DND-41 (cell line): ENCODE measurements around the gene INAFM2.

ENCODE experiments used
- ATAC-seq: fragments of 200-7000 bp; cut with Tn5 transposase; 3 replicates; pipeline ENCODE4 v1.9.1; 2021; ENCODE audit warnings: low read depth; ENCODE audit not compliant: insufficient read depth
- DNase-seq: peaks from one replicate; pipeline ENCODE4 v3.0.0-alpha.2; 2020
- H2AFZ ChIP-seq: 2 replicates; pipeline ENCODE4 v1.6.0; 2012; ENCODE audit warnings: low read depth, low read length
- H3K27ac ChIP-seq: 2 replicates; pipeline ENCODE4 v1.5.1; 2012; ENCODE audit warnings: low read length, inconsistent platforms
- H3K27me3 ChIP-seq: fragments of 200-600 bp; sonication (generic); 2 replicates; pipeline ENCODE4 v1.6.0; 2012; ENCODE audit warnings: low read length, mild to moderate bottlenecking, inconsistent platforms; ENCODE audit not compliant: insufficient read depth, poor library complexity
- H3K36me3 ChIP-seq: 2 replicates; pipeline ENCODE4 v1.5.1; 2012; ENCODE audit warnings: low read length, inconsistent platforms; ENCODE audit not compliant: insufficient read depth
- H3K4me1 ChIP-seq: 2 replicates; pipeline ENCODE4 v1.5.1; 2012; ENCODE audit warnings: mild to moderate bottlenecking, low read length; ENCODE audit not compliant: insufficient read depth
- H3K4me2 ChIP-seq: 2 replicates; pipeline ENCODE4 v1.6.0; 2012; ENCODE audit warnings: mild to moderate bottlenecking, moderate library complexity, low read length, inconsistent platforms; ENCODE audit not compliant: insufficient read depth
- H3K4me3 ChIP-seq, 2 experiments: fragments of 200-600 bp in 1 of 2; shearing (Covaris generic) in 1 of 2; 2 replicates each; pipeline ENCODE4 v1.5.1; 2012 to 2016; ENCODE audit warnings: inconsistent platforms in 2 of 2, low read length in 2 of 2, mild to moderate bottlenecking in 2 of 2, low read depth in 1 of 2, moderate library complexity in 1 of 2
- H3K79me2 ChIP-seq: 2 replicates; pipeline ENCODE4 v1.6.0; 2012; ENCODE audit warnings: low read length, inconsistent platforms; ENCODE audit not compliant: insufficient read depth
- H3K9ac ChIP-seq: 2 replicates; pipeline ENCODE4 v1.6.0; 2012; ENCODE audit warnings: low read depth, mild to moderate bottlenecking, inconsistent platforms, low read length, moderate library complexity
- H3K9me3 ChIP-seq: 2 replicates; pipeline ENCODE4 v1.5.1; 2012; ENCODE audit warnings: low read length, moderate library complexity, mild to moderate bottlenecking, inconsistent platforms; ENCODE audit not compliant: insufficient read depth, severe bottlenecking
- H4K20me1 ChIP-seq: 2 replicates; pipeline ENCODE4 v1.6.0; 2012; ENCODE audit warnings: low read length; ENCODE audit not compliant: insufficient read depth
- EZH2 ChIP-seq: IDR thresholded peaks from 3 replicates; pipeline ENCODE4 v1.6.1; 2012; ENCODE audit warnings: borderline replicate concordance, low read depth, mild to moderate bottlenecking, moderate library complexity, low read length, inconsistent platforms; ENCODE audit not compliant: severe bottlenecking
- TF ChIP-seq, protein P1 (sequence below): IDR thresholded peaks from 2 replicates; pipeline ENCODE4 v1.5.1; 2012; ENCODE audit warnings: borderline replicate concordance, low read length, moderate library complexity, mild to moderate bottlenecking; ENCODE audit not compliant: poor library complexity, severe bottlenecking; ENCODE audit errors: extremely low read depth

Gene INAFM2

DNA sequence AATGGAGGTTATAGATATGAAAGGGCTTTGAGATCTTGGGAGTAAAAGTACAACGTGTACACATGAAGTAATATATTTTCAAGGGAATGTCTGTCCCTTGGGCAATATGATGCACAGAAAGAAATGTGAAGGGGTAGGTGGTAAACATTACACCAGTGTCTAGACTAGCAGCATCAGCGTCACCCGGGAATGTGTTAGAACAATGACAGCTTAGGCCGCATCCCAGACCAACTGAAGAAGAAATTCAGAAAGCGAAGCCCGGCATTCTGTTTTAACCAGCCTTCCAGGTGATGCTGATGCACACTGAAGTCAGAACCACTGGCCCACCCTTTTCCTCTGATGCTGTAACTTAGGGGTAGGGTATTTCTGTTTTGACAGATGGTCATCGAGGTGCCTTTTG, 6.3 kb downstream of the INAFM2 start:
- H3K4me2 ChIP-seq = no peak overlapping the region
- no peaks in the 10 kb centered on the region for H4K20me1 ChIP-seq
- ATAC-seq = no peak
- no peak overlapping the region for H3K9ac ChIP-seq
- DNase-seq = no peak
- H3K36me3 ChIP-seq = peaks cover 5% of the 10 kb centered on the region; the same call in 1 of the 2 replicates
- no peak overlapping the region for H3K4me3 ChIP-seq
- H2AFZ ChIP-seq = no peak overlapping the region
- H3K27ac ChIP-seq = no peak overlapping the region
- H3K4me1 ChIP-seq = peaks cover 25% of the 10 kb centered on the region
- no peaks in the 10 kb centered on the region for H3K9me3 ChIP-seq
- TF ChIP-seq, protein P1, sequence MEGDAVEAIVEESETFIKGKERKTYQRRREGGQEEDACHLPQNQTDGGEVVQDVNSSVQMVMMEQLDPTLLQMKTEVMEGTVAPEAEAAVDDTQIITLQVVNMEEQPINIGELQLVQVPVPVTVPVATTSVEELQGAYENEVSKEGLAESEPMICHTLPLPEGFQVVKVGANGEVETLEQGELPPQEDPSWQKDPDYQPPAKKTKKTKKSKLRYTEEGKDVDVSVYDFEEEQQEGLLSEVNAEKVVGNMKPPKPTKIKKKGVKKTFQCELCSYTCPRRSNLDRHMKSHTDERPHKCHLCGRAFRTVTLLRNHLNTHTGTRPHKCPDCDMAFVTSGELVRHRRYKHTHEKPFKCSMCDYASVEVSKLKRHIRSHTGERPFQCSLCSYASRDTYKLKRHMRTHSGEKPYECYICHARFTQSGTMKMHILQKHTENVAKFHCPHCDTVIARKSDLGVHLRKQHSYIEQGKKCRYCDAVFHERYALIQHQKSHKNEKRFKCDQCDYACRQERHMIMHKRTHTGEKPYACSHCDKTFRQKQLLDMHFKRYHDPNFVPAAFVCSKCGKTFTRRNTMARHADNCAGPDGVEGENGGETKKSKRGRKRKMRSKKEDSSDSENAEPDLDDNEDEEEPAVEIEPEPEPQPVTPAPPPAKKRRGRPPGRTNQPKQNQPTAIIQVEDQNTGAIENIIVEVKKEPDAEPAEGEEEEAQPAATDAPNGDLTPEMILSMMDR = no peak
- TF ChIP-seq EZH2 = no peak
- no peaks in the 10 kb centered on the region for H3K79me2 ChIP-seq
- no peaks in the 10 kb centered on the region for H3K27me3 ChIP-seq

GRCh38 chr15:40330368-40330836, 6.9 kb downstream of the INAFM2 start:
- Histone ChIP-seq H3K4me3 (no peak overlapping the region), H3K9me3 (no peaks in the 10 kb centered on the region), H3K27me3 (no peaks in the 10 kb centered on the region), H3K27ac (no peak overlapping the region), H2AFZ (no peak overlapping the region), H3K9ac (no peak overlapping the region), H3K79me2 (no peaks in the 10 kb centered on the region), H3K4me2 (no peak overlapping the region), H3K36me3 (peaks cover 5% of the 10 kb centered on the region; the same call in 1 of the 2 replicates), H3K4me1 (peaks cover 24% of the 10 kb centered on the region), H4K20me1 (no peaks in the 10 kb centered on the region)
- TF ChIP-seq, protein P1 = no peak
- TF ChIP-seq EZH2 = no peak
- no peak for DNase-seq
- ATAC-seq = no peak

DNA sequence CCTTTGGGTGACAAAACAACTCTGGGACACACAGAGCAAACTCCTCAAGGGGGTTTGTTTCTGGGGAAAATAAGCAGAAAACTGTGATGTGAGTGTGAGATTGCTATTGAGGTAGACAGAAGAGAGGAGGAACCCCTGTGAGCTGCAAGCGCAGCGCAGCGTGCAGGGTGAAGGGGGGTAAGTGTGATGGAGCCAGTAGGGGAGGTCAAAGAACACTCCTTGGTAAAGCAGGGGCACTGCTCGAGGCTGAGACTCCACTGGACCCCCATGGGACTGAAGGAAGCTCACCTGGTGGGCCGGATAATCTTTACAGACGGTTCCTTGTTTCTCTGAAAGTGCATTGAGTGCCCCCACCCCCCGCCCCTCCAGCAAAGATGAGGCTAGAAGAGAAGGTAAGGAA, 7.5 kb downstream of the INAFM2 start:
- Histone ChIP-seq H3K4me3 (no peak overlapping the region), H3K4me2 (no peak overlapping the region), H3K27ac (no peak overlapping the region), H3K4me1 (peaks cover 21% of the 10 kb centered on the region), H3K9me3 (no peaks in the 10 kb centered on the region), H4K20me1 (no peaks in the 10 kb centered on the region), H3K36me3 (peaks cover 5% of the 10 kb centered on the region; the same call in 1 of the 2 replicates), H3K9ac (no peak overlapping the region), H2AFZ (no peak overlapping the region), H3K79me2 (no peaks in the 10 kb centered on the region), H3K27me3 (no peaks in the 10 kb centered on the region)
- DNase-seq = no peak
- no peak for TF ChIP-seq EZH2
- TF ChIP-seq, protein P1 = no peak
- ATAC-seq = no peak

- no peak overlapping the region for H3K4me3 ChIP-seq
- peaks cover 21% of the 10 kb centered on the region for H3K4me1 ChIP-seq
- DNase-seq (no peak), ATAC-seq (no peak)
- H2AFZ ChIP-seq = no peak overlapping the region
- TF ChIP-seq, protein P1 = no peak
- no peak for TF ChIP-seq EZH2
- H3K27ac ChIP-seq = no peak overlapping the region
- H4K20me1 ChIP-seq = no peaks in the 10 kb centered on the region
- no peaks in the 10 kb centered on the region for H3K9me3 ChIP-seq
- H3K27me3 ChIP-seq = no peaks in the 10 kb centered on the region
- H3K4me2 ChIP-seq = no peak overlapping the region
- no peaks in the 10 kb centered on the region for H3K79me2 ChIP-seq
- H3K36me3 ChIP-seq = peaks cover 3% of the 10 kb centered on the region; the same call in 1 of the 2 replicates
- no peak overlapping the region for H3K9ac ChIP-seq
Measured at GRCh38 chr15:40331637-40332036, 8.1 kb downstream of the INAFM2 start.
